ENCODE data around the gene ABCB10.
"Not testable (repeated sequence)": the region's sequence is repeated elsewhere in the genome, so short reads cannot be mapped to it uniquely, and the experiment has no call there.

ABCB10 gene

DNA sequence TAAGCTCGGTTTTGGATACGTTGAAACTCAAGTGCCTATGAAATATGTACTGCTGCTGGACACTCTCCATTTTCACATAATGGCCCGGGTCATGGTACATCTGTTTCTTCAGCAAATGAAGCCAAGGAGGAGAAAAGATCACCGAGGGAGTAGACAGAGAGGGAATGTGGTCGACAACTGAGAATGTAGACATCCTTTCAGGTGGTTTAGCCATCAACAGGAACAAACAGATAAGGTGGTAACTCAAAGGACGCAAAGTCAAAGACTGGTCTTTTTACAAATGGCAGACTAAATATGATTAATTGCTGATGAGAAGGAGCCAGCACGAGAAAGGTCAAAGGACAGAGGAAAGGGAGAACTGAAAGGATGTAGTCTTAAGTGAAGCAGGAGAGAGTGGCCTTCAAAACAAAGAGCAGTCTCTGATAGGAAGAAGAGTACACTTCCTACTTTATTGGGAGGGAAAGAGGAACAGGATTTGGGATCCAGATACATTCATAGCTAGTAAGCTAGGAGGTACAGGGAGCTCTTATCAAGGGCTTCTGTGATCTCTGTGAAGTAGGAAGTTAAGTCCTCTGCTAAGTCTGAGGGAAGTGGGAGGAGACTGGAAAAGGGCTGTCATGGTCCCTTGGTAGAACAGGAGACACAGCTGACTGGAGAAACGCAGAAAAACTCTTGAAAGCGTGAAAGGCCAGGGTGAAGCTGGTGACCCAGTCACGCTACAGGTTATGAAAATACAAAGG lies 78.7 kb downstream of the ABCB10 start:
- intact Hi-C loops (cut with DNase I; ENCODE audit: low total_unique reads): loop anchor here (10.0 kb wide), 1 partner anchor 815 kb away; no protein-coding TSS in a partner anchor
- H3K4me1 ChIP-seq: no peaks in the 10 kb centered on the region
- no peaks in the 10 kb centered on the region for H3K9me3 ChIP-seq
- no peak for DNase-seq
- TF ChIP-seq, protein P1, sequence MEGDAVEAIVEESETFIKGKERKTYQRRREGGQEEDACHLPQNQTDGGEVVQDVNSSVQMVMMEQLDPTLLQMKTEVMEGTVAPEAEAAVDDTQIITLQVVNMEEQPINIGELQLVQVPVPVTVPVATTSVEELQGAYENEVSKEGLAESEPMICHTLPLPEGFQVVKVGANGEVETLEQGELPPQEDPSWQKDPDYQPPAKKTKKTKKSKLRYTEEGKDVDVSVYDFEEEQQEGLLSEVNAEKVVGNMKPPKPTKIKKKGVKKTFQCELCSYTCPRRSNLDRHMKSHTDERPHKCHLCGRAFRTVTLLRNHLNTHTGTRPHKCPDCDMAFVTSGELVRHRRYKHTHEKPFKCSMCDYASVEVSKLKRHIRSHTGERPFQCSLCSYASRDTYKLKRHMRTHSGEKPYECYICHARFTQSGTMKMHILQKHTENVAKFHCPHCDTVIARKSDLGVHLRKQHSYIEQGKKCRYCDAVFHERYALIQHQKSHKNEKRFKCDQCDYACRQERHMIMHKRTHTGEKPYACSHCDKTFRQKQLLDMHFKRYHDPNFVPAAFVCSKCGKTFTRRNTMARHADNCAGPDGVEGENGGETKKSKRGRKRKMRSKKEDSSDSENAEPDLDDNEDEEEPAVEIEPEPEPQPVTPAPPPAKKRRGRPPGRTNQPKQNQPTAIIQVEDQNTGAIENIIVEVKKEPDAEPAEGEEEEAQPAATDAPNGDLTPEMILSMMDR (IDR thresholded peaks at IDR 0.05): no peak
- no peak overlapping the region for H3K27ac ChIP-seq
- peaks cover 65 to 93% (median 74%) of the 10 kb centered on the region in 3 donors for H3K36me3 ChIP-seq
- H3K27me3 ChIP-seq: no peaks in the 10 kb centered on the region
- no peak overlapping the region for H3K4me3 ChIP-seq

DNA sequence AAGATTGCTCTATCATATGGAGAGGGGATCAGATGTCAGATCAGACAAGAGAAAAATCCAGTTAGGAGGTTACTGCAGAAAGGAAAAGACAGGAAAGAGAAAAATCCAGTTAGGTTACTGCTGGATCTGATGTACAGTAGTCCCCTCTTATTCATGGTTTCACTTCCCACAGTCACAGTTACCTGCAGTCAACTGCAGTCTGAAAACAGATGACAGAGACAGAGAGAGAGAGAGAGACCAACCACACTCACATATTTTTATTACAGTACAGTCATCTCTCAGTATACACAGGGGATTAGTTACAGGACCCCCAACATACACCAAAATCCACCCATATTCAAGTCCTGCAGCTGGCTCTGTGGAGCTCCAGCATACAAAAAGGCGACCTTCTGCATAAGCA lies 79.7 kb downstream of the ABCB10 start:
- no peak overlapping the region for H3K4me3 ChIP-seq
- H3K27me3 ChIP-seq: no peaks in the 10 kb centered on the region
- H3K36me3 ChIP-seq: peaks cover 66 to 94% (median 75%) of the 10 kb centered on the region in 3 donors
- no peak overlapping the region for H3K27ac ChIP-seq
- H3K9me3 ChIP-seq: no peaks in the 10 kb centered on the region
- DNase-seq: no peak
- TF ChIP-seq, protein P1 (IDR thresholded peaks at IDR 0.05): no peak
- intact Hi-C loops (cut with DNase I; ENCODE audit: low total_unique reads): no loop called here
- no peaks in the 10 kb centered on the region for H3K4me1 ChIP-seq

DNA sequence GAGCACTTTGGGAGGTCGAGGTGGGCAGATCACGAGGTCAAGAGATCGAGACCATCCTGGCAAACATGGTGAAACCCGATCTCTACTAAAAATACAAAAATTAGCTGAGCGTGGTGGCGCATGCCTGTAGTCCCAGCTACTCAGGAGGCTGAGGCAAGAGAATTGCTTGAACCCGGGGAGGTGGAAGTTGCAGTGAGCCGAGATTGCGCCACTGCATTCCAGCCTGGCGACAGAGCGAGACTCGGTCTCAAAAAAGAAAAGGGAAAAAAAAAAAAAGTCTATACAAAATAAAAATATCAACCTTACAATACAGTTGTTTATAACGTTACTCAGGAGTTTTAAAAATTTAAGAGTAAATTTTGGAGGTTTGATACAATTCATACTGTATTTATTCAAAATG lies 82.6 kb downstream of the ABCB10 start:
- H3K27ac ChIP-seq; H3K27me3 ChIP-seq; DNase-seq; H3K4me3 ChIP-seq; intact Hi-C loops (cut with DNase I; ENCODE audit: low total_unique reads); H3K4me1 ChIP-seq; H3K9me3 ChIP-seq: not testable (repeated sequence)
- H3K36me3 ChIP-seq: peaks cover 72 to 95% (median 74%) of the 10 kb centered on the region in 3 donors

DNA sequence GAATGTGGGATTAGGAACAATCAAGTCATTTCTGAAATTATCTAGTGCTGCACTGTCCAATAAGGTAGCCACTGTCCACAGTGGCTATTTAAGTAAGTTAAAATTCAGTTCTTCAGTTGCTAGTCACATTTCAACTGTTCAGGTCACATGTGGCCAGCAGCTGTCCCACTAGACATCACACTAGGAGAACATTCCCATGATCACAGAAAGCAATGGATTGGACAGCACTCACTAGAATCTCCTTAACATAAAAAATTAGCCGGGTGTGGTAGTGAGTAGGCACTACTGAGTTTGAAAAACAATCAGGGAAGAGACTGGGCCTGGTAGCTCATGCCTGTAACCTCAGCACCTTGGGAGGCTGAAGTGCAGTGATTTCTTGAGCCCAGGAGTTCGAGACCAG lies 84.0 kb downstream of the ABCB10 start:
- no peaks in the 10 kb centered on the region for H3K27me3 ChIP-seq
- H3K9me3 ChIP-seq: no peaks in the 10 kb centered on the region
- peaks cover 70 to 95% (median 73%) of the 10 kb centered on the region in 3 donors for H3K36me3 ChIP-seq
- DNase-seq: no peak
- no peaks in the 10 kb centered on the region for H3K4me1 ChIP-seq
- no peak overlapping the region for H3K27ac ChIP-seq
- no peak overlapping the region for H3K4me3 ChIP-seq
- TF ChIP-seq, protein P1 (IDR thresholded peaks at IDR 0.05): no peak
- intact Hi-C loops (cut with DNase I; ENCODE audit: low total_unique reads): no loop called here

DNA sequence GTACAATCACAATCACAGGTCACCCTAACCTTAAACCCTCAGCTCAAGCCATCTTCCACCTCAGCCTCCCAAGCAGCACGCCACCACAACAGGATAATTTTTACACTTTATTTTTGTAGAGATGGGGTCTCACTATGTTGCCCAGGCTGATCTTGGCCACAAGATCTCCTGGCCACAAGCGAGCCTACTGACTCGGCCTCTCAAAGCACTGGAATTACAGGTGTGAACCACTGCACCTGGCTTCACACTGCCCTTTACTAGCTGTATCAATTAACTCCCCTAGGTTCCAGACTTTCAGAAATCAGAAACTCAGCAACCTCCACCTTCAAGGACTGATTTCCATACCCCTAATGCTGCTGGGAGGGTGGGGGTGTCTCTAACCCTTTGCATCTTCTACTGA lies 87.3 kb downstream of the ABCB10 start:
- Histone ChIP-seq H3K36me3 (peaks cover 49 to 88% (median 84%) of the 10 kb centered on the region in 3 donors), H3K27me3 (no peaks in the 10 kb centered on the region), H3K4me3 (no peak overlapping the region), H3K4me1 (no peaks in the 10 kb centered on the region), H3K27ac (no peak overlapping the region), H3K9me3 (no peaks in the 10 kb centered on the region)
- TF ChIP-seq, protein P1 (IDR thresholded peaks at IDR 0.05): no peak
- intact Hi-C loops (cut with DNase I; ENCODE audit: low total_unique reads): no loop called here
- DNase-seq: no peak

DNA sequence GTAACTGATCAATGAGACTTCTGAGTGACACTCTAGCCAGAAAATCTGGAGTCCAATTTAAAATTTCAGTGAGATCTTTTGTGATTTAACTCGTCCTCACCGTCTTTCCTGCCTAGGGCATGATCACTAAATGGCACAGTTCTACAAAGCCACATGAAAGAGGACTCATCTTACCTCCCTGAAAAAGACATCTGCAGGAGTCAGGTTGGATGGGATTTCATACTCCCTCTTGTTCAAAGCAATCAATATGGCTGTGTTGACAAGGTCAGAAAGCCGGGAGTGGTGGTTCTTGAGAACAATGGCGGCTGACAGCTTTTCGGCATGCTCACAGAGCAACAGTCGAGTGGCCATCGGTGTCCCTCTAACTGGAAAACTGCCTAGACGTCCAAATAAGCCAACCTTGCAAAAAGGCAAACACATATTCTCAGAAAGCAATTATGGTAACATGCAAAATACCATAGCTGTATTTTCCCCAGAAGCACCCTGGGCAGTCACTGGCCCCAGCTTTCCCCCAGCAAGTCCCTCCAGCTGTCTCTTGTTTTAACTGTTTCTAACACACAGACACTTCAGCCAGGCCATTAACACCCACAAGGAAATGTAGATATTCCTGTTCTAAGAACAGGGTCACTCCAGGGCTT lies 88.0 kb downstream of the ABCB10 start:
- intact Hi-C loops (cut with DNase I; ENCODE audit: low total_unique reads): no loop called here
- no peaks in the 10 kb centered on the region for H3K4me1 ChIP-seq
- no peak for DNase-seq
- H3K27me3 ChIP-seq: no peaks in the 10 kb centered on the region
- H3K9me3 ChIP-seq: no peaks in the 10 kb centered on the region
- peaks cover 50 to 89% (median 84%) of the 10 kb centered on the region in 3 donors for H3K36me3 ChIP-seq
- no peak overlapping the region for H3K27ac ChIP-seq
- TF ChIP-seq, protein P1 (IDR thresholded peaks at IDR 0.05): no peak
- no peak overlapping the region for H3K4me3 ChIP-seq

Data from tibial artery (tissue), 4 donors.